Activated CD8-positive, alpha-beta T cell treated with anti-CD3 and anti-CD28 coated beads, Interleukin-2, amount 10 ng/mL, durations not matched to agents 7 days and 5 days (primary cell): ENCODE measurements around the gene SLC2A6. TPM values are rescaled to one million over a fixed set of nuclear protein-coding genes. Genes with fewer than 3 reads are reported as not detected.

Source experiments
- ATAC-seq: fragments of 150-1000 bp; cut with Tn5 transposase; one replicate; pipeline ENCODE4 v1.10.0; 2021; ENCODE audit warnings: moderate library complexity
- CTCF ChIA-PET: fragments of 350-600 bp; sonication (Branson Sonifier 250); formaldehyde crosslinking; loops from one replicate; lab custom pipeline; 2021; ENCODE audit warnings: antibody characterized with exemption; lab: Charles Lee
- POLR2A ChIA-PET: fragments of 350-600 bp; sonication (Branson Sonifier 250); formaldehyde crosslinking; loops from one replicate; lab custom pipeline; 2021; ENCODE audit warnings: antibody characterized with exemption; lab: Charles Lee
- DNase-seq: peaks from one replicate; pipeline ENCODE4 v3.0.0-alpha.2; 2020
- H3K27ac Mint-ChIP-seq: one replicate; pipeline ENCODE4 v1.8.0; 2021; ENCODE audit warnings: mild to moderate bottlenecking, mixed read lengths
- H3K27me3 Mint-ChIP-seq: one replicate; pipeline ENCODE4 v1.8.0; 2021; ENCODE audit warnings: low read depth, mixed read lengths
- H3K36me3 Mint-ChIP-seq: one replicate; pipeline ENCODE4 v1.8.0; 2021; ENCODE audit warnings: low read depth, mixed read lengths
- H3K4me1 Mint-ChIP-seq: one replicate; pipeline ENCODE4 v1.8.0; 2021; ENCODE audit warnings: low read depth, mixed read lengths
- H3K4me3 Mint-ChIP-seq: one replicate; pipeline ENCODE4 v1.8.0; 2021; ENCODE audit warnings: mild to moderate bottlenecking, mixed read lengths
- H3K9me3 Mint-ChIP-seq: one replicate; pipeline ENCODE4 v1.8.0; 2022; ENCODE audit warnings: mixed read lengths; ENCODE audit not compliant: insufficient read depth
- total RNA-seq, 2 experiments: library from RNA; stranded (reverse); gene quantifications; one replicate each; pipeline ENCODE4 v1.2.3, GENCODE V29; 2021

Gene SLC2A6
- total RNA-seq, 2 experiments from 2014 or later, result 14.1 to 17.0 TPM

GRCh38 chr9:133472277-133472645 lies 6.6 kb downstream of the SLC2A6 start:
- Mint-ChIP-seq H3K36me3 (peaks cover 3% of the 10 kb centered on the region), H3K27ac (no peak overlapping the region), H3K4me1 (peaks cover 15% of the 10 kb centered on the region), H3K27me3 (no peaks in the 10 kb centered on the region), H3K4me3 (no peak overlapping the region), H3K9me3 (no peaks in the 10 kb centered on the region)
- ATAC-seq, result no peak
- CTCF ChIA-PET, result no interaction called here
- POLR2A ChIA-PET, result no interaction called here
- DNase-seq, result no peak

DNA sequence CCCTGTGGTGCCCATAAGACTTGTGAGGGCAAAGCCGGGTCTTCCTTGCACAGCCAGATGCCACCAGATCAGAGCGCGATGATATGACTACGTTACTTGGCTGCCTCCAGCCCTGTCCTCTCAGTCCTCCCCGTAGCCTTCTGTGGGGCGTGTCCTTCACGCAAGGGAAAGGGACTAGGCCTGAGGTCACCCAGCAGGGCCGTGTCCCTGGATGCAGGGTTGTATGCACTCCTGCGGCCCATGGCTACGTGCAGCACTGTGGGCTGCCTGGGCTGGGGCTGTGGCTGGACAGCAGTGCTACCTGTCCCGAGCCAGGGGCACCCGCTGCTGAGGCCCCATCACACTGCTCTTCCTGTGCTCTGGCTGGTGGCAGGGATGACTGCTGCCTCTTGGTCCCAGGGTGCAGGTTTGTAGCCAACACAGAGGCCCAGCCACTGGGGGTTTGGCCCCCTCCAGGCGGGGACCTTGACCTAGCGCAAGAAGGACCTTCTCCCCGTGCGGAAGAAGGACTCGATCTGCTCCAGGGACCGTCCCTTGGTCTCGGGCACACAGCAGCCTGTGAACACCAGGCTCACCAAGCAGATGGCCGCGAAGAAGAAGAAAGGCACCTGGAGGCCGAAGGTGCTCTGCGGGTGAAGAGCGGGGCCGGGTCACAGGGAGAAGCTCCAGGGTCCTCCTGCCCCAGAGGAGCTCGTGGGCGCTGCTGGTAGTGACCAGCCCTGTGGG lies 7.2 kb downstream of the SLC2A6 start:
- H3K9me3 Mint-ChIP-seq, result no peaks in the 10 kb centered on the region
- DNase-seq (no peak), ATAC-seq (no peak)
- POLR2A ChIA-PET, result no interaction called here
- H3K27ac Mint-ChIP-seq, result no peak overlapping the region
- CTCF ChIA-PET, result no interaction called here
- H3K4me1 Mint-ChIP-seq, result peaks cover 14% of the 10 kb centered on the region
- H3K27me3 Mint-ChIP-seq, result no peaks in the 10 kb centered on the region
- peaks cover 3% of the 10 kb centered on the region for H3K36me3 Mint-ChIP-seq
- no peak overlapping the region for H3K4me3 Mint-ChIP-seq

DNA sequence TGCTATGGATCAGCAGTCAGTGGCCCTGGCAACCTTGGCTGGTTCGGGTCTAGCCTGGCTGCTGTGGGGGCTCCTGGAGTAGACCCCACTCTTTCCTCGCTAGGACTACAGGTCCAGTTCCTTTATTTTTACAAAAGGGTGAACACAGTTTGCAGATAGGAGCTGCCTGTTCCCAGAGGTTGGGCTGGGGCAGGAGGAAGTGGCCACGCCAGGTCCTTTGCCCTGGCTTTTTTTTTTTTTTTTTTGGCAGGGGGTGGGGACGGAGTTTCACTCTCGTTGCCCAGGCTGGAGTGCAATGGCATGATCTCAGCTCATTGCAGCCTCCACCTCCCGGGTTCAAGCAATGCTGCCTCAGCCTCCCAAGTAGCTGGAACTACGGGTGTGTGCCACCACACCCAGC lies 7.9 kb downstream of the SLC2A6 start:
- DNase-seq (no peak), ATAC-seq (no peak)
- ChIA-PET POLR2A (no interaction called here), CTCF (no interaction called here)
- H3K9me3 Mint-ChIP-seq, result no peaks in the 10 kb centered on the region
- peaks cover 3% of the 10 kb centered on the region for H3K36me3 Mint-ChIP-seq
- no peak overlapping the region for H3K27ac Mint-ChIP-seq
- H3K4me3 Mint-ChIP-seq, result no peak overlapping the region
- peaks cover 10% of the 10 kb centered on the region for H3K4me1 Mint-ChIP-seq
- H3K27me3 Mint-ChIP-seq, result no peaks in the 10 kb centered on the region

GRCh38 chr9:133470427-133470924 lies 8.4 kb downstream of the SLC2A6 start:
- peaks cover 3% of the 10 kb centered on the region for H3K36me3 Mint-ChIP-seq
- POLR2A ChIA-PET, result no interaction called here

DNA sequence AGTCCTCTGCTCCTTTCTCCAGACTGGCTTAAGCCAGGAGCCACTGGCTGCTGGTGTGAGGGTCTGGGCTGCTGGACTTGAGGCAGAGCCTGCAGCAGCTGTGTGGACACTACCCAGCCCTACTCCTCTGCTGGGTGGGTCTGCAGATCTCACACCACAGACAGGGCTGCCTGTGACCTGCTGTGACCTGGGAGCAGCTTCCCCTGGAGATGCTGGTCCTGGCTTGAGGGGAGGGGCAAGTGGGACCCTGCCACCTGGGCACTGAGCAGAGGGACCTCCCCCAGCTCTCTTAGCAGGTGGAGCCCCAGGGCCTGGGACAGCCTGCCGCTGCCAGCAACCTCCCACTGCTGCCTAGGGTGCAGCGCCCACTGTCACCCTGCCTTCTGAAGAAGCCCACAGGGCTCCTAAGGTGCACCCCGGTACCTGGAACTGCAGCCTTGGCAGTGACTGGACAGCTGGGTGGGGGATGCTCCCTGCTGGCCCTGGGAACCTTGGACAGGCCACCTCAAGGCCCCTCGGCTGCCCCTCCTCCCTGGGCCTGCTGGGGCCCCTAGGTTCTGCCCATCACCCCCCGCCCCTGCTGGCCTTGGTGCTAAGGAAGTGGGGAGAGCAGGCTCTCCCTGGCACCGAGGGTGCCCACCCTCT lies 10.0 kb downstream of the SLC2A6 start:
- Mint-ChIP-seq H3K4me3 (no peak overlapping the region), H3K27me3 (no peaks in the 10 kb centered on the region), H3K36me3 (peaks cover 3% of the 10 kb centered on the region), H3K4me1 (peaks cover under 1% of the 10 kb centered on the region), H3K9me3 (no peaks in the 10 kb centered on the region), H3K27ac (no peak overlapping the region)
- DNase-seq, result no peak
- ChIA-PET POLR2A (no interaction called here), CTCF (no interaction called here)
- ATAC-seq, result no peak

More at GRCh38 chr9:133470427-133470924, 8.4 kb downstream of the SLC2A6 start:
- Mint-ChIP-seq H3K27ac (no peak overlapping the region), H3K27me3 (no peaks in the 10 kb centered on the region), H3K9me3 (no peaks in the 10 kb centered on the region), H3K4me1 (peaks cover 10% of the 10 kb centered on the region), H3K4me3 (no peak overlapping the region)
- ATAC-seq (no peak), DNase-seq (no peak)
- CTCF ChIA-PET, result no interaction called here

GRCh38 chr9:133468374-133468773 lies 10.5 kb downstream of the SLC2A6 start:
- peaks cover 3% of the 10 kb centered on the region for H3K36me3 Mint-ChIP-seq

DNA sequence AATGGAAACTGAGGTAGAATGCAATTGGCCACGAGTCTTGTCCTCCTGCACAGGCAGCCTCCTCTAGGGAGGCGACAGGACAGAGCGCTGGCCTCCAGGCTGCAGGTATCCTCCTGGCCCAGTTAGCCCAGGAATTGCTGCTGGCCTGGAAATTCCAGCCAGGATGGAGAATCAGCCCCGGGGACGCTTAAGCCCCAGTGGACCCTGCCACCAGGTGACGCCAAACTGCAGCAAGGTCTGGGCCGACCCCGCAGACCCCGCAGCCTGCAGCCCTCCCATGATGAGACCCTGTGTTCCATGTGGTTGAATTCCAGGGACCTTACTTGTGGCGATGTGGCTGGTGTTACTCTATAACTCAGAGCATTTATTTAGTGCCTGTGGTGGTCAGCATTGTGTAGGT lies 11.8 kb downstream of the SLC2A6 start:
- CTCF ChIA-PET, result no interaction called here

More at GRCh38 chr9:133468374-133468773, 10.5 kb downstream of the SLC2A6 start:
- H3K27me3 Mint-ChIP-seq, result no peaks in the 10 kb centered on the region
- H3K4me3 Mint-ChIP-seq, result no peak overlapping the region
- H3K27ac Mint-ChIP-seq, result no peak overlapping the region
- ATAC-seq, result no peak
- ChIA-PET POLR2A (no interaction called here), CTCF (no interaction called here)
- no peaks in the 10 kb centered on the region for H3K4me1 Mint-ChIP-seq
- no peak for DNase-seq
- H3K9me3 Mint-ChIP-seq, result no peaks in the 10 kb centered on the region

GRCh38 chr9:133465984-133466383 lies 12.9 kb downstream of the SLC2A6 start:
- CTCF ChIA-PET, result no interaction called here
- no peak for ATAC-seq

More for the DNA sequence above, 11.8 kb downstream of the SLC2A6 start:
- POLR2A ChIA-PET, result no interaction called here
- H3K4me3 Mint-ChIP-seq, result no peak overlapping the region
- H3K27ac Mint-ChIP-seq, result no peak overlapping the region
- no peaks in the 10 kb centered on the region for H3K4me1 Mint-ChIP-seq
- no peaks in the 10 kb centered on the region for H3K9me3 Mint-ChIP-seq
- ATAC-seq (no peak), DNase-seq (no peak)
- peaks cover 3% of the 10 kb centered on the region for H3K36me3 Mint-ChIP-seq
- peaks cover 4% of the 10 kb centered on the region for H3K27me3 Mint-ChIP-seq

DNA sequence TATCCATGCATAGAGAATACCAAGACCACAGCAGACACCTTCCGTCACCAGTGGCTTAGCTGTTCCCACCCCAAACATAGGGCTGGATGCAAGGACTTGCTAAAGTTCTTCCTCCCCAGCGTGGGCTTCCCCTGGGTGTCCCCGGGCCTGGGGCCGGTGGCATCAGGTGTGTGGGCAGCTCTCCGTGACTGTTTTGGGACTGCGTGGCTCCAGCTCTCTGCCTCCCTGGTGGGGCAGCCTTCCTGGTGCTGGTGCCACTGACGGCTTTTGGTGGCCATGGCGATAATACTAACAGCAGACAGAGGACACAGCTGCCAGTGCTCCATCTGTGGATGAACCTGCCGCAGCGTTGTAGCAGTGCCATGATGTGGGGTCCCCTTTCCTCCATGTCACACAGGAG lies 14.3 kb downstream of the SLC2A6 start:
- ChIA-PET CTCF (no interaction called here), POLR2A (interaction anchor here (1.5 kb wide), 1 partner anchor 9 kb away, joined by 3 read pairs; no protein-coding TSS in a partner anchor)
- H3K4me1 Mint-ChIP-seq, result peaks cover 10% of the 10 kb centered on the region
- H3K27ac Mint-ChIP-seq, result no peak overlapping the region
- ATAC-seq (no peak), DNase-seq (no peak)
- no peaks in the 10 kb centered on the region for H3K9me3 Mint-ChIP-seq
- no peak overlapping the region for H3K4me3 Mint-ChIP-seq
- no peaks in the 10 kb centered on the region for H3K36me3 Mint-ChIP-seq
- peaks cover 12% of the 10 kb centered on the region for H3K27me3 Mint-ChIP-seq

More at GRCh38 chr9:133465984-133466383, 12.9 kb downstream of the SLC2A6 start:
- H3K4me1 Mint-ChIP-seq, result no peaks in the 10 kb centered on the region
- H3K9me3 Mint-ChIP-seq, result no peaks in the 10 kb centered on the region
- no peaks in the 10 kb centered on the region for H3K36me3 Mint-ChIP-seq
- POLR2A ChIA-PET, result no interaction called here
- no peak for DNase-seq
- peaks cover 7% of the 10 kb centered on the region for H3K27me3 Mint-ChIP-seq
- H3K27ac Mint-ChIP-seq, result no peak overlapping the region
- H3K4me3 Mint-ChIP-seq, result no peak overlapping the region

DNA sequence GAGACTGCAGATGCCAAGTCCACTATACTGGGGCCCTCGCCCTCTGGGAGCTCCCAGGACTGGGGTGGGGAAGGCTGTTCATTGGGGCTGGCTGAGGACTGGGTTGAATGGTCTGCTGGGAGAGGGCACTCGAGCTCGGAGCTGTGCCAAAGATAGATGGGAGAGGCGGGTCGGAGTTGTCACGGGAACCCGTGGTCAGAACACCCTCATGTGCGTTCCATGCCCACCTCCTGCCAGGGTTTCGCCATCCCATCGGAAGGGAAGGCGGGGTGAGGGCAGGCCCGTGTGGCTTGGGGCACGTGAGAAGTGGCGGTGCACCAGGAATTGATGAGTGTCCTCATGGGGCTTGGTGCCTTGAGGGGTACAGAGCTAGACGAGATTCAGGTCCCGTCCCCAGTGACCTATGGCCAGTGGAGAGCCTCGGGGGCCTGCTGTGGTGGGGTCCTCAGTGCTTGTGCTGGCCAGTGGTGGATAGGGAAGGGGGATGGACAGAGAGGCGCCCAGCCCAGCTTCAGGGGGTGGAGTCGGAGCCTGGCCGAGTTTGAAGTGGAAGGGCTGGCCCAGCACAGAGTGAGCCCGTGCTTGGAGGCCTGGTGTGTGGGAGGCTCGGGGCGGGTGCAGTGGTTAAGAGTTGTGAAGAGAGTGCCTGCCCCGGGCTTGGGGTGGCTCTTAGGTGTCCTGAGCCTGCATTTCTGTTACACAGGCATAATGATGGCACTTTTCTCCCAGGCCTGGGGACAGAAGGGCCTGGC lies 14.9 kb downstream of the SLC2A6 start:
- no peaks in the 10 kb centered on the region for H3K9me3 Mint-ChIP-seq
- ChIA-PET POLR2A (interaction anchor here (1.5 kb wide), 1 partner anchor 9 kb away, joined by 3 read pairs; no protein-coding TSS in a partner anchor), CTCF (no interaction called here)
- H3K4me1 Mint-ChIP-seq, result peaks cover 14% of the 10 kb centered on the region
- DNase-seq (no peak), ATAC-seq (no peak)
- H3K27me3 Mint-ChIP-seq, result peaks cover 12% of the 10 kb centered on the region
- H3K27ac Mint-ChIP-seq, result no peak overlapping the region
- no peak overlapping the region for H3K4me3 Mint-ChIP-seq
- H3K36me3 Mint-ChIP-seq, result no peaks in the 10 kb centered on the region

DNA sequence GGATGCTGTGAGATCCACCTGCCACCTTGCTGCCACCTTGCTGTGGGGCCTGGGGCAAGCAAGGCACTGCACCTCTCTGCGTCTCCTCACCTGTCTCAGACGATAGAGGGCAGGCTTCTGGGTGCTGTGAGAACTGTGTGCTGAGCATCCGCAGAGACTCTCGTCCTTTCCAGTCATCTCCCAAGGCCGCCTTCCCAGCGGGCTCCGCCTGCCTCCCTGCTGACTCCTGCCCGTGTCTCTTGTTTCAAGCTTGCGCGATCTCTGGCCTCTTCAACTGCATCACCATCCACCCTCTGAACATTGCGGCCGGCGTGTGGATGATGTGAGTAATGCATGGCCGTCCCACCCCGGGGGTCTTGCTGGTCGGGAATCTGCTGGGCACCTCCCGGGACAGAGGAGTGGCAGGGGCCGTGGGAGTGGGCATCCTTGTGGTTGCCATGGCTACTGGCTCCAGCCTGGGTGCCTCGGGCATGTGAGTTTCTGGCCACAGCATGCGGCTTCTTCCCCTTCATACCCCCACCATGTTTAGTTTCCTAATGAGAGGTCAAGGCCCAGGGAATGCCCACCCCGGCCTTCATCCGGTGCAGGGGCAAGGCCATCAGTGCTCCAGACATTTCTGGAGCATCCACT lies 15.6 kb downstream of the SLC2A6 start:
- H3K27me3 Mint-ChIP-seq, result peaks cover 12% of the 10 kb centered on the region
- ChIA-PET POLR2A (interaction anchor here (1.0 to 1.5 kb wide), 2 partner anchors 10 to 22 kb away, joined by 3 to 4 read pairs; no protein-coding TSS in a partner anchor), CTCF (no interaction called here)
- no peak for DNase-seq
- no peak overlapping the region for H3K4me3 Mint-ChIP-seq
- no peak overlapping the region for H3K27ac Mint-ChIP-seq
- H3K4me1 Mint-ChIP-seq, result peaks cover 14% of the 10 kb centered on the region
- no peaks in the 10 kb centered on the region for H3K9me3 Mint-ChIP-seq
- no peaks in the 10 kb centered on the region for H3K36me3 Mint-ChIP-seq
- ATAC-seq, result no peak
